ENCODE measurements around the gene COTL1.

The COTL1 gene

GRCh38 chr16:84547546-84548061 lies 70.3 kb downstream of the COTL1 start:
- no peak for DNase-seq

DNA sequence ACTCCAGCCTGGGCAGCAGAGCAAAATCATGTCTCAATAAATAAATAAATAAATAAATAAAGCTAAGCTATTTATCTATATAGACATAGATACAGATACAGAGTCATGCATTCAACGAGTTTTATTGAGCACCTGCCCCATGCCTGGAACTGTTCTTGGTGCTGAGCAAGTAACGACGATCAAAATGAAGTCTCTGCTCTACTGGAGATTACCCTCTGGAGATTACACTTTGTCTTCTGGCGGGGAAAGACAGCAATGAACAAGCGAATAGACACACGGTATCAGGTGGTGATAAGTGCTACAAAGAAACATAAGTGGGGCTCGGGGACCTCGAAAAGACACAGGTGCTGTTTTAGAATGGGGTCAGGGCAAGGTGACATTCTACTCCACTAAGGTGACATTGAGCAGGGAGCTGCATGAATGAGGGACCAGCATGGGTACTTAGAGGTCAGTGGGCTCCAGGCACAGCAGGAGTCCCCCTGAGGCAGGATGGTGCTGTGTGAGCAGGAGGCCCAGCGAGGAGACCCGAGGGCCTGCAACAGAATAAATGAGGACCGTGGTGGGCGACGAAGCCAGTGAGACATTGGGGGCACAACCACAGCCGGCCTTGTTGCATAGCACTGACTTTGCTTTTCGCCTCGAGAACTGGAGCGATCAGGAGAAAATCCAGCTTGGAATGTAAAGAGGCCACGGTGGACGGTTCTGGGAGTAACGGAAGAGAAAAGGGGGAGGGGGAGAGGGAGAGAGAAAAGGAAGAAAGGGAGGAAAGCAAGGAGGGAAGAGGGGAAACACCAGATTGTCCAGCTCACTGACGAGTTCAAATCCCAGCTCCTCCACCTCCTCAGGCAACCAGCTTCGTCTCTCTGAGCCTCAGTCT lies 71.0 kb downstream of the COTL1 start:
- no peak for DNase-seq

DNA sequence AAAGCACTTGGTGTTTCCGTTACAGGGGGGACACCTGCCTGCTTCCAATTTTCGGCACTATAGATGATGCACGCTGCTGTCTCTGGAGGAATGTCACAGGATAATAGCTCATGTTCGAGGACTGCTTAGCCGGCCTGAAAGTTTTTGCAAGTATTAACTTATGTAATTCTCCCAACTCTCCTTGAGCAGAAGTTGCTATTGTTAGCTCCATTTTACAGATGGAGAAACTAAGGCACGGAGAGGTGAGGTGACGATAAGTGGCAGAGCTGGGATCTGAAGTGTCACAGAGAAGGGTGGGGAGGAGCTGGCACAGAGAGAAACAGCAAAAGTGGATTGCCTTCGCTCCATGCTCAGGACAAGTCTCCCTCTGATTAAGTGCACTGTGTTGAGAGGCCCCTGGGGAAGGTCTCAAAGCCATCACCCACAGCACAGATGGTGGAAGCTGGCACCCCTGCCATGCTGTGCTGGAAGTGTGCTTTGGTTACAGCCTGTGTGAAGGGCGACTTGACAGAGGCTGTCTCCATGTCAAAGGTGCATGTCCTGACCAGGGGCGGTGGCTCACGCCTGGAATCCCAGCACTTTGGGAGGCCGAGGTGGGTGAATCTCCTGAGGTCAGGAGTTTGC lies 72.7 kb downstream of the COTL1 start:
- no peak for DNase-seq

GRCh38 chr16:84544031-84544773 lies 73.7 kb downstream of the COTL1 start:
- peak; percentile 52 for DNase-seq

- no peak for DNase-seq
These were observed 74.6 kb downstream of the COTL1 start for GRCh38 chr16:84543253-84543652.

DNA sequence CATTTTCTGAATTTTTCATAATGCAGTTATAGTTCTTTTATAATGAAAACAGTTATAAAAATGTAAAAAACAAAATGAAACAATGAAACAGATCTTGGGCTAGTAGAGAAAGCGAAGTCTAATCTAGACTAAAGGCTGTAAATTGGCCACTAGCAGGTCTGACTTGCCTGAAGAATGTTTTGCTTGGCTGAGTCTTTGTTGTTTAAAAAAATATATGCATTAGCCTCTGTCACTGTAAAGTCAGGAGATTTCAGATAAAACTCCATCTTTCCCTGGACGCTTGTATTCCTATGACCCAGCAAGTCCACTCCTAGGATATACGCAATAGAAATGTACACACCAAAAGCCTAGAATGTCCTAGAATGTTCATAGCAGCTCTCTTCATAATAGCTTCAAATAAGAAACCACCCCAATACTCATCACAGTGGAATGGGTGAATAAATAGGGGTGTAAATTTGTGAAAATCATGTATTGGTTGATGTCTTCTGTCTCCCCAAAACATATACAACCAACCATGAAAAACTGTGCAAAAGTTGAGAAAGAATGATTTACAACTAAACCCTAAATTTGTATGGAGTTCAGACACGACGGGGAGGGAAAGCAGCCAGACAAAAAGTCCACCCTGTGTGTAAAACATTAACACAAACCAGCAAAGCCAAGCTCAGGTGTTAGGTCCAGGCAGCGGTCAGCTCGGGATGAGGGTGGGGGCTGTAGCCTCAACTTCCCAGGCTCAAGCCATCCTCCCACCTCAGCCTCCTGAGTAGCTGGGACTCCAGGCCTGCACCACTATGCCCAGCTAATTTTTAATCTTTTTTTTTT lies 75.7 kb downstream of the COTL1 start:
- DNase-seq, result no peak

DNA sequence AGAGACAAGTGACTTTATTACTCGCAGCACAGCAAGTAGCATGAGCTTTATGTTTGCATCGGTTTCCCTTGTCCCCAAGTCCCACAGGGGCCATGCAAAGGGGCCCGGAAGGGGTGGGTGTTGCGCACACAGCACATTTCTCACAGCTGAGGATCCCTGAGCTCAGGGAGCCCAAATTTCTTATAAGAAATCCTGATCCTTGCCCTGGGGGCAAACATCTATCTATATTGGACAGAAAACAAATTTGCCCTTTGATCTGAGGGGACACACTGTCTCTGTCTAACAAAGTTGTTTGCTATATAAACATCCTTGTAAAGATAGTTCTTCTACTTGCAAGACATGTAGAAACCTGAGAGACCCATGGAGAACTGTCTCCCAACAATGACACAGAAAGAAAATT lies 77.7 kb downstream of the COTL1 start:
- no peak for DNase-seq

DNA sequence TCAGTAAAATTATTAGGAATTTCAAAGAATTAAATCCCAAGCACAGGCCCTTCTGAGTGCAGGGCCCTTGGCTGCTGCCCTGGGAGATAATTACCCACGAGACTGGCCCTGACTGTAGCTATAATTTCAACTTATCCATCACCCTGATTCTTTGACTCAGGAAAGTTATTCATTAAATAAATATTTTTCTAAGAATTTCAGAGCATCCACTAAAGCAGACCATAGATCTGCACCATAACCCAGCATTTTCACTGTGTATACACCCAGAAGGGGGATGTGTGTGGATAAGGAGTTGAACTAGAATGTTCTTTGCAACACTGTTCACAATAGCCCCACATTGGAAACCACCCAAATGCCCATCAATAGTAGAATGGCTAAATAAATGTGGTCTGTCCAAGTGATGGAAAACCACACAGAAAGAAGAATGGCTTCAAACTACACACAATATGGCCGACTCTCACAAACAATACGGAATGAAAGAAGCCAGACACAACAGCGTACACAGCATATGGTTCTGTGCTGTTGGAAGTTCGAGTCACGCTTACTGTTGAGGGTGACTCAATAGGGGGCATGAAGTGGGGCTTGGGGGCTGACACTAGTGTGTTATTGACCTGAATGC lies 79.5 kb downstream of the COTL1 start:
- no peak for DNase-seq

DNA sequence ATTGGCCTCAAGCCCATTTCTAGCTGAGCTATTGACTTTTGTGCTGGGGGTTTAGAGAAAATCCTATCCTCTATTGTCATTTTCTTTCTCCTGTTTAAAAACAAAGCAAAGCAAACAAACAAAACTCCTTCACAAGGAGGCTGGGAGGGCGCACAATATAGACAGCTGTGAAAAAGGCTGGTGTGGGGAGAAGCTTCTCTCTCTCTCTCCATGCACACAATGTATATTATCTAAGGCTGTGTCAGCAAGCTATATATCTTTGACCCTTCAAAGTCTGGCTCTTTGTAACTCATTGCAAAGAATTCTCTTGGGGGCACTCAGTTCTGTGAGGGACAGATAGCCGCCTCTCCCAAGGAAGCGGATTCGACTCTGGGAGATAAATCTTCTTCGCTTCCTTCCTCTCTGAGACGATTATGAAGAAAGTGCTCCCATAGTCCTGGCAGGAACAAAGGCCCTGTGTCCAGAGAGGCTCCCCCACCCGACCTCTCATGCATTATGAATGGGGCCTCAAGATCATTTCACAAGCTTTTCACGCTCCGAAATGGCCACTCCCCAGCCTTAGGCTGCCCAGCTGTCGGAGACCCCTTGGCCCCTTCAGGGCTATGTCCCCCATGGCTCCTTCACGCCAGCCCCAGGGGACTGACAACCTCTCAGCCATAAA lies 80.3 kb downstream of the COTL1 start:
- DNase-seq, result no peak

- DNase-seq, result no peak
These were observed 82.0 kb downstream of the COTL1 start for GRCh38 chr16:84535851-84536250.

DNA sequence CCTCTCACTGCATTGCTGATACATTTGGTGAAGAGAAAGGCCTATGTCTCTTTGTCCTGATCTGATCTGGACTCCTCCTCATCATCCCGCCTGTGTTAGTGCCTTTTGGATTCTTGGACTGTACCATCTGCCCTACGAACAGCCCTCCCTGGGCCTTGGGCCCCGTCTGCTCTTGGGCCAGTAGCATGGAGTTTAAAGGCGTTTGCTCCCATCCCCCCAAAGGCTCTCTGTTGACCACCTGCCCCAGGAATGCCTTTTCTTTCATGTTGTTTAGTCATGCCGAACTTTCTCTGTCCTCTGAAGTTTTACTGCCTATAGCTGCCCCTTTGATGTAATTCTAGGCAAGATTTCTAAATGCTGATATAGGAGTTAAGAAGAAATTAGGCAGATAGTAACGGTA lies 82.5 kb downstream of the COTL1 start:
- no peak for DNase-seq

GRCh38 chr16:84534815-84535214 lies 83.1 kb downstream of the COTL1 start:
- no peak for DNase-seq

DNA sequence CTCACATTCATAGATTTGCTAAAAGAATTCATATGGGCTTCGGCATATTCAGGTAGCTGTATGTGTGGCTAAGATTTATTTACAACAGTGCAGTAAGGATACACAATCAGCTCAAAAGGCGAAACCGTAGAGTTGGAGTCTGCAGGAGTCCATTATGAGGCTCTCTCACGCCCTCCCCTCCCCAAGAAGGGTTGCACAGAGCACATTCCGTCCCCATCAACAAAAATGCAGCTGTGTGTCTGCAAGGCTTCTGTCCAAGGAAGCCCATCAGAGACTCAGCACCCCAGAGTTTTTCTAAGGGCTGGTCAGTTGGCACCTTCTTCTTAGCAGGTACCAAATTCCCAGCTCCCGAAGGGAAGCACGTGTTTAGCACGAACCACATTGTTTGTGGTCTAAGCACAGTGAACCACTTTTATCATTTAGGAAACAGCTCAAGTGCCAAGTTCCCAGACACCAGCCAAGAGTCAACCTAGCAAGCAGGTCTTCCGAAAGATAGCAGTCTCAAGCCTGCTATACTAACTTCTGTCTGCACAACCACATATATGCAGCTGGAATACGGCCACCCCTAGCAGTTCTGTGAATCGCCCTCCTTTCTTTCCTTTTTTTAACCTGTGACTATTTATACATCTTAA lies 84.9 kb downstream of the COTL1 start:
- no peak for DNase-seq

DNA sequence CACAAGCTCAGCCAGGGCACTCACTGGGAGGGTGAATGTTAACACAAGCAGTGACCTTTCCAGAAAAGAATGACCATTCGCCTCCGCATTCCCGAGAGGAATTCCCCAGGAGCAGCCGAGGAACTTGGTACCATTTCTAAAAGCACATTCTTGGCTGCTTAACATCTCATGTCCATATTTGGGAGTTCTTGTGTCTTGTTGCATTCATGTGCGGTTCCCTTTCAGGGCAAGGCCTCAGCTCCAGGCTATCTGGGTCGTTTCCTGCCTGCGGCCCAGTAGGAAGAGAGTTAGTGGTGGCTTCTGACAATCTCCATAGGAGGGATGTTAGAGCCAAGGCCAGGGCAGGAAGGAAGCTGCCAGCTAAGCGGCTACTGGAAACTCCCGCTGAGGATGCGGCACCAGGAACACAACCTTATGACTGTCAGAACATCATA lies 85.6 kb downstream of the COTL1 start:
- no peak for DNase-seq

DNA sequence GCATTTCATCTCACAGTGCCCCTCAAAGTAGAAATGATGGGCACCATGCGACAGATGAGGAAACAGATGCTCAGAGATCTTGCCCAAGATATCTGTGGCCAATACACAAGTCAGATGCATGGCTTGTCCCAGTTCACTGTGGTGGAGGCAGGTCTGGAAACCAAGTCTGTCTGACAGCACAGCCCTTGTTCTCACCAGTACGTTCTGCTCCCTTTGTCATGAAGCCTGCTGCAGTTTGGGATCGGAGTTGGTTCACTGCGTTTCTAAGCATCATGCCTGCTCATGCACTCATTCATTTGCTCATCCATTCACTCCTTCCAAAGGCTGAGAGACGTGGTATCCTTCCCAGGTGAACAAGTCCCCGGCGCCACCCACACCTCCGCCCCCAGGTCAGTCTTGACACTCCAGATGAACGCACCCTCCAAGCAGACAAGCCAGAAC lies 86.2 kb downstream of the COTL1 start:
- DNase-seq, result no peak

DNA sequence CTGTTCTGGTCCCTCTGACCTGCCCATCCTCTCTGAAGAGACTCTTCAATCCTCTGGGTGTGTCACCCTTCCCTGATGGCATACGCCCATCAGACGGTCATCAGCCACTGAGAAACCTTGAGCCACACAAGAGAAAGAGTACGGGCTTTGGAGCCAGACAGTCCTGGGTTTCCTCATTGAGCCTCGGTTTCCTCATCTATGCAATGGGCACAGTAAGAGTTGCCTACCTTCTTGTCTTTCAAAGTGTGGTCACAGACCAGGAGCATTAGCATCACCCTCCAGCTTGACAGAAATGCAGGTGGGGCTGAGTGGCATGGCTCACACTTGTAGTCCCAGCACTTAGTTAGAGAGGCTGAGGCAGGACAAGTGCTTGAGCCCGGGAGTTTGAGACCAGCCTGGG lies 87.3 kb downstream of the COTL1 start:
- DNase-seq, result no peak

- DNase-seq, result no peak
These were observed 88.3 kb downstream of the COTL1 start for GRCh38 chr16:84529607-84530006.

DNA sequence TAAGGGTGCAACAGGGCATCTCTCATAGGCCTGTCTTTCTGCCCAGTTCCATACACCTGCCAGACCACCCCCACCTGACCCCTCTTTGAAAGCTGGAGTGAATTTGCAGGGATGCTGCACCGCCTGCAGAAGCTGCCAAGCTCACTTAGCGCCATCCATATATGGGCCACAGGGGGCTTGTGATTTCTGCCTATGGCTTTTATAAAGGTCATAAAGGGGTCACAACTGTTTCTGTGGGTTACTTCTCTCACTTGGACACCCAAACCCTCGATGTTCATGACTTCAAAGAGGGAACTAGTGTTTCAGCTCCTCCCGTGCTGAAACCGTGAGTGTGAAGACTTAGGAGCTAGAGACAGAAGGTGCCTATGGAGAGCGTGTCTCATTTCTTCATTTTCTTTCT lies 89.6 kb downstream of the COTL1 start:
- DNase-seq, result no peak

DNA sequence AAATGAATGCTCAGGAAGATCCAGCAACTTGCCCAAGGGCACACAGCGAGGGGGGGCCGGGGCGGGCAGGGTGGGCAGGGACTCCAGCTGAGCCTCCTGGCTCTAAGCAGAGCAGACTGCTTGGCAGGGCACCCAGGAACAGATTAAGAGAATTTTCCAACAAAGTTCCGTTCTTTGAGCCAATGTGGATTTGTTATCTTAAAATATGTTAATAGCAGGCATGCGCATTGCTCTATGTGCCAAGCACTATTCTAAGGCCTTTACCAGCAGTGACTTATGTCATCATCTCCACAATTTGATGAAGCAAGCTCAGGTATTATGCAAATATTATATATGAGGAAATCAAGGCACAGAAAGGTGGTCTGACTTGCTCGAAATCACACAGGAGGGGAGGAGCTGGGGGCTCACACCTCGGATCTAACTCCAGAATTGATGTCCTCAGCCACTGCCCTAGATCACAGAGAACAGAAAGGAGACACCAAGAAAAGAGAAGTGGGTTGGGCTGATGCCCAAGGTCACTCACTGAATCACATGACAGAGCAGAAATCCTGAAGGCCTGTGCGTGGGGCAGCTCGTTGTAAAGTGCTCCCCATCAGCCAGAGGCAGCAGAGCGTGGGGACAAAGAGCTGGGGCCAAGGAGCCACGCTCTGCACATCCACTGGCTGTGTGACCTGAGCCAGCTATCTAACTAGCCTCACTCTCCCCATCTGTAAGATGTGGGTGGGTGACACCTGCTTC lies 90.2 kb downstream of the COTL1 start:
- DNase-seq, result no peak

- DNase-seq, result no peak
These were observed 90.9 kb downstream of the COTL1 start for GRCh38 chr16:84526794-84527531.
